Aorta (tissue), 5 donors: ENCODE data around the gene SLC9A3. TPM values are rescaled to one million over a fixed set of nuclear protein-coding genes. Genes with fewer than 3 reads are reported as not detected.

Experiments used
- ATAC-seq: fragments of 200-7000 bp; cut with Tn5 transposase; one replicate; pipeline ENCODE4 v1.9.1; 2022; ENCODE audit warnings: moderate library complexity; ENCODE audit not compliant: low FRiP score
- DNase-seq, 2 donors: peaks; one replicate each; pipeline ENCODE4 v3.0.0-alpha.2; 2020
- H3K27ac ChIP-seq, 2 donors: one replicate each; pipeline ENCODE4 v1.5.1; 2013; ENCODE audit warnings: low read length in 2 of 2, mild to moderate bottlenecking in 2 of 2, moderate library complexity in 2 of 2, control low read depth in 1 of 2, inconsistent platforms in 1 of 2, low read depth in 1 of 2
- H3K27me3 ChIP-seq, 2 donors: one replicate each; pipeline ENCODE4 v1.6.1; 2013; ENCODE audit warnings: control low read depth in 1 of 2, low read length in 1 of 2, mild to moderate bottlenecking in 1 of 2, moderate library complexity in 1 of 2; ENCODE audit not compliant: insufficient read depth in 2 of 2, control insufficient read depth in 1 of 2
- H3K36me3 ChIP-seq, 2 donors: one replicate each; pipeline ENCODE4 v1.6.1; 2013; ENCODE audit warnings: control low read depth in 1 of 2, low read length in 1 of 2, mild to moderate bottlenecking in 1 of 2; ENCODE audit not compliant: insufficient read depth in 2 of 2, control insufficient read depth in 1 of 2
- H3K4me1 ChIP-seq, 2 donors: one replicate each; pipeline ENCODE4 v1.6.1; 2013; ENCODE audit warnings: low read length in 2 of 2, control low read depth in 1 of 2, mild to moderate bottlenecking in 1 of 2, moderate library complexity in 1 of 2; ENCODE audit not compliant: insufficient read depth in 2 of 2, control insufficient read depth in 1 of 2
- H3K4me3 ChIP-seq, 2 donors: one replicate each; pipeline ENCODE4 v1.5.1; 2013; ENCODE audit warnings: low read length in 2 of 2, control low read depth in 1 of 2, mild to moderate bottlenecking in 1 of 2
- H3K9me3 ChIP-seq: one replicate; pipeline ENCODE4 v1.6.1; 2013; ENCODE audit warnings: mild to moderate bottlenecking, low read length; ENCODE audit not compliant: control insufficient read depth
- WGBS, 2 donors: extraction: QIAGEN DNeasy Blood & Tissue Kit; methylation state at CpG; one replicate each; pipeline ENCODE4 v1.1.7; 2013; 5-methylcytosine and 5-hydroxymethylcytosine counted together
- intact Hi-C, 2 donors: fragments of 100-400 bp; cut with DNase I; formaldehyde crosslinking; loops; one replicate each; pipeline versions ENCODE4 v1.14.2 to v1.15.0; 2022
- polyA plus RNA-seq, 2 donors: library from polyadenylated mRNA; stranded (reverse); fragments of 200-250 nt; gene quantifications; one replicate each; pipeline ENCODE4 v1.2.3, GENCODE V29; 2013
- total RNA-seq, 2 donors: library from RNA; stranded (reverse); fragmentation: NEBNext Ultra II Directional; extraction: Animal tissue kit (Norgen Biotek cat#: 25700); gene quantifications; one replicate each; pipeline ENCODE4 v1.2.1, GENCODE V29; 2021
- donor health status: healthy with polysubstance abuse.
- donor health status: Bipolar disorder and iron deficiency.
- donor health status: DM: no; HTN: no; CAD: no.
- donor health status: DM: no; HTN: no; CAD: no.
- donor health status: DM: yes; HTN: yes; CAD: no.

Gene SLC9A3
- total and polyA plus RNA-seq, 4 donors, result 0.59 to 4.3 (median 0.95) TPM

DNA sequence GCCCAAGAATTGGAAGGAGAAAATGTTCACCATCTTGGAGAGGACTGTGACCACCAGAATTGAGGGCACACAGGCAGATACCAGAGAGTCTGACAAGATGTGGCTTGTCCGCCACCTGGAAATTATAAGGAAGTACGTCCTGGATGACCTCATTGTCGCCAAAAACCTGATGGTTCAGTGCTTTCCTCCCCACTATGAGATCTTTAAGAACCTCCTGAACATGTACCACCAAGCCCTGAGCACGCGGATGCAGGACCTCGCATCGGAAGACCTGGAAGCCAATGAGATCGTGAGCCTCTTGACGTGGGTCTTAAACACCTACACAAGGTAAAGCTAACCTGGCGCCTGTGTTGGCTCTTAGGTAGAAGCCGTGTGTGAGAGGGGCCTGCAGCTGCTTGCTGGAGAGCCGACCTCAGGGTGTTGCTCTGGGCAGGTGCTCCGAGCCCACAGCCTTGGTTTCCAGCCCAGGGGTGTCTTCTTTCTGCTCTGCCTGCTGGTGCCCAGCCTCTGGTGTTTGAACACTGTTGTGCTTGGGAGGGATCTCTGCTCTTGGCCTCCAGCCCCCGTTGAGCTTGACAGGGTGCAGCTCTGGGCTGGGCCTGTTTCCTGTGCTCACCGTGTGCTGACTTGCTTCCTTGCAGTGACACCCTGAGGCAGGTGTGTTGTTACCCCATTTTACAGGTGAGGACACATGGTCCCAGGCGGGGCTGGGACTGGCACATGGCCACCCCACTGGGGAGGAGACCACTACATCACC lies 70.3 kb downstream of the SLC9A3 start:
- peak; percentile 21 to 38 for DNase-seq

GRCh38 chr5:452978-453710 lies 71.1 kb downstream of the SLC9A3 start:
- Histone ChIP-seq H3K4me1 (no peaks in the 10 kb centered on the region), H3K27me3 (no peaks in the 10 kb centered on the region), H3K4me3 (no peak overlapping the region), H3K27ac (no peak overlapping the region), H3K9me3 (no peaks in the 10 kb centered on the region), H3K36me3 (peaks cover 0 to 12% of the 10 kb centered on the region in 2 donors)
- DNase-seq (peak; percentile 18 to 59), ATAC-seq (no peak)
- 96 to 97% methylated on average over 17 of the region's 17 CpGs for WGBS, 2 donors
- intact Hi-C loops, result no loop called here

More for the DNA sequence above, 70.3 kb downstream of the SLC9A3 start:
- WGBS, 2 donors, result 92 to 94% methylated on average over 16 of the region's 16 CpGs
- no peak for ATAC-seq
- H3K9me3 ChIP-seq, result no peaks in the 10 kb centered on the region
- no peak overlapping the region for H3K4me3 ChIP-seq
- no peaks in the 10 kb centered on the region for H3K4me1 ChIP-seq
- intact Hi-C loops, result no loop called here
- no peak overlapping the region for H3K27ac ChIP-seq
- no peaks in the 10 kb centered on the region for H3K27me3 ChIP-seq
- peaks cover 0 to 12% of the 10 kb centered on the region in 2 donors for H3K36me3 ChIP-seq

- intact Hi-C loops, result no loop called here
- peaks cover 0 to 18% of the 10 kb centered on the region in 2 donors for H3K36me3 ChIP-seq
- ATAC-seq (no peak), DNase-seq (no peak)
- no peaks in the 10 kb centered on the region for H3K27me3 ChIP-seq
- WGBS, 2 donors, result 78 to 87% methylated on average over 5 of the region's 5 CpGs
- no peak overlapping the region for H3K4me3 ChIP-seq
- H3K4me1 ChIP-seq, result no peaks in the 10 kb centered on the region
- H3K9me3 ChIP-seq, result no peaks in the 10 kb centered on the region
- H3K27ac ChIP-seq, result no peak overlapping the region
These were observed 72.4 kb downstream of the SLC9A3 start for GRCh38 chr5:451587-452458.

DNA sequence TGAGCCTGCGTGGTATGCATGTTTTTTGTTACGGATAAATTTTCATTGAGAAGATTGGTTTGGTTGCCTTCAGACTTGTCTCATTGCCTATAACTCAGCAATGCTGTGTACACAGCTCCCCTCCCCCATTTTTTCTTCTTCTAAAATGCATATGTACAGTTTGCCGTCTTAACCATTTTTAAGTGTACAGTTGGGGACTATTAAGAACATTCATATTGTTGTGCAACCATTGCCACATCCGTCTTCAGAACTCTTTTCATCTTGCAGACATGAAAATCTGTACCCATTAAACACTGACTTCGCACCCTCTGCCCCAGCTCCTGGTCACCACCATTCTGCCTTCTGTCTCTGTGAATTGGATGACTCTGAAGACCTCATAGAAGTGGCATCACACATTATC lies 75.1 kb downstream of the SLC9A3 start:
- ATAC-seq, result no peak
- H3K4me3 ChIP-seq, result no peak overlapping the region
- H3K27me3 ChIP-seq, result no peaks in the 10 kb centered on the region
- intact Hi-C loops, result loop anchor here in 1 of 2 donors (10.0 kb wide), 2 partner anchors 166 to 446 kb away; partner anchors contain the start of genes BRD9, CEP72 and TRIP13
- DNase-seq, result no peak
- H3K9me3 ChIP-seq, result no peaks in the 10 kb centered on the region
- peaks cover 0 to 15% of the 10 kb centered on the region in 2 donors for H3K36me3 ChIP-seq
- H3K27ac ChIP-seq, result no peak overlapping the region
- WGBS, 2 donors, result 94 to 95% methylated on average over 5 of the region's 5 CpGs
- H3K4me1 ChIP-seq, result no peaks in the 10 kb centered on the region

DNA sequence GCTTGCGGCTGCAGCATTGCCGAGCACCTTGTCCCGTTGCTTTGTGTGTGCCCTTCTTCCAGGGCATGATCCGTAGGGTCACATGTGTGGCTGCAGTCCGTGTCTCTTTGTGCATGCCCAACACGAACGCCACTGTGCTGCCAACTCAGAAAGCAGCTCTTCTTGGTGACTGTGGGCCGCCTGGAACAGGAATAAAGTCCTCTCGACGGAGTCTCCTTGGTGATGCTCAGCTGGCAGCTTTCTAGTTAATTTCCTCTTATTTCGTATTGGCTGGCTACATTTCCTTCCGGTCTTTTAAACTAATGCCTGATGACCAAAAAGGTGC lies 75.5 kb downstream of the SLC9A3 start:
- H3K9me3 ChIP-seq, result no peaks in the 10 kb centered on the region
- peaks cover 0 to 11% of the 10 kb centered on the region in 2 donors for H3K36me3 ChIP-seq
- no peak for ATAC-seq
- no peak for DNase-seq
- WGBS, 2 donors, result 93 to 96% methylated on average over 12 of the region's 12 CpGs
- no peaks in the 10 kb centered on the region for H3K27me3 ChIP-seq
- intact Hi-C loops, result loop anchor here in 1 of 2 donors (10.0 kb wide), 2 partner anchors 166 to 446 kb away; partner anchors contain the start of genes BRD9, CEP72 and TRIP13
- no peak overlapping the region for H3K27ac ChIP-seq
- no peaks in the 10 kb centered on the region for H3K4me1 ChIP-seq
- no peak overlapping the region for H3K4me3 ChIP-seq

- H3K4me3 ChIP-seq, result no peak overlapping the region
- WGBS, 2 donors, result 89 to 90% methylated on average over 21 of the region's 21 CpGs
- H3K4me1 ChIP-seq, result no peaks in the 10 kb centered on the region
- ATAC-seq (peak; percentile 58), DNase-seq (peak; percentile 79 to 92)
- no peaks in the 10 kb centered on the region for H3K27me3 ChIP-seq
- intact Hi-C loops, result loop anchor here in 1 of 2 donors (10.0 kb wide), 2 partner anchors 167 to 447 kb away; partner anchors contain the start of genes BRD9, CEP72 and TRIP13
- no peak overlapping the region for H3K27ac ChIP-seq
- no peaks in the 10 kb centered on the region for H3K9me3 ChIP-seq
- H3K36me3 ChIP-seq, result peaks cover 0 to 8% of the 10 kb centered on the region in 2 donors
These were observed 76.0 kb downstream of the SLC9A3 start for GRCh38 chr5:448061-448765.

GRCh38 chr5:447501-447900 lies 76.7 kb downstream of the SLC9A3 start:
- Histone ChIP-seq H3K27me3 (no peaks in the 10 kb centered on the region), H3K9me3 (no peaks in the 10 kb centered on the region), H3K4me3 (no peak overlapping the region), H3K36me3 (peaks cover 0 to 8% of the 10 kb centered on the region in 2 donors), H3K4me1 (no peaks in the 10 kb centered on the region), H3K27ac (no peak overlapping the region)
- intact Hi-C loops, result loop anchor here in 1 of 2 donors (10.0 kb wide), 2 partner anchors 167 to 447 kb away; partner anchors contain the start of genes BRD9, CEP72 and TRIP13
- ATAC-seq (no peak), DNase-seq (peak; percentile 35 to 67)
- WGBS, 2 donors, result 94% methylated on average over 21 of the region's 21 CpGs

DNA sequence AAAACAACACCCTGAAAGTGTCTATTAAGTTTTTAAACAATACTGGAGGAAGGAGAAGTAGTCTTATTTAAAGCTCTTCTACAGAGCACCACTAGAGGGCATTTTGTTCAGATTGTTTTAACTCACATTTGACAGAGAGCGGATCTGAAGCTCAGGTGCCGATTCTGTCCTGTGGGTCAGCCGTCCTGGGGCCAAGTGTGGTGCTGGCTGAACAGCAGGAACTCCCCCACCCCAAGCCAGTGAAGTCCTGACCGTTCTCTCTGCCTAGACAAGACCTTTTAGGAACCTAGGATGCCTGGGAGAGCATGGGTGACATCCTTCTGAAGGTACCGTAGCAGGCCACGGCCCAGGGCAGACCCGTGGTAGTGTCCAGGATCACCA lies 77.4 kb downstream of the SLC9A3 start:
- Histone ChIP-seq H3K27me3 (no peaks in the 10 kb centered on the region), H3K4me3 (no peak overlapping the region), H3K9me3 (no peaks in the 10 kb centered on the region), H3K36me3 (peaks cover 0 to 8% of the 10 kb centered on the region in 2 donors), H3K27ac (no peak overlapping the region), H3K4me1 (no peaks in the 10 kb centered on the region)
- ATAC-seq (no peak), DNase-seq (peak; percentile 23 to 51)
- intact Hi-C loops, result loop anchor here in 1 of 2 donors (10.0 kb wide), 2 partner anchors 168 to 448 kb away; partner anchors contain the start of genes BRD9, CEP72 and TRIP13
- WGBS, 2 donors, result 52 to 55% methylated on average over 7 of the region's 7 CpGs
